ENCODE data around the gene ANKH.
"Not testable (repeated sequence)": the region's sequence is repeated elsewhere in the genome, so short reads cannot be mapped to it uniquely, and the experiment has no call there.

ANKH gene

GRCh38 chr5:14871214-14872069 is at the start of gene ANKH:
TSS of gene ANKH (minus strand) at chr5:14871778. CDS start at chr5:14871447, 331 bp downstream.
- H3K27ac ChIP-seq, result no peak within 1 kb of the TSS
- no peak within 1 kb of the TSS for H3K9ac ChIP-seq (ENCODE audit: insufficient read length)
- H3K4me3 ChIP-seq, result peak within 1 kb of the TSS; percentile 67
- no peaks in the 10 kb centered on the region for H3K9me3 ChIP-seq (ENCODE audit: low read depth, low read length)
- no peaks in the 10 kb centered on the region for H3K36me3 ChIP-seq (ENCODE audit: insufficient read depth, low read length)
- DNase-seq (ENCODE audit: low read depth, low spot score), result no peak
- TF ChIP-seq FOXP2 (optimal IDR thresholded peaks at IDR 0.05; ENCODE audit: control extremely low read depth, extremely low read length, insufficient read depth), result no peak
- no peak for TF ChIP-seq EZH2 (IDR thresholded peaks at IDR 0.05)
- no peak for TF ChIP-seq POLR2AphosphoS5 (IDR thresholded peaks at IDR 0.05; ENCODE audit: borderline replicate concordance, low read depth, low read length)

GRCh38 chr5:14920121-14920520 is 48.5 kb upstream of the ANKH start:
- Histone ChIP-seq H3K9ac (ENCODE audit: insufficient read length) (no peak overlapping the region), H3K9me3 (ENCODE audit: low read depth, low read length) (no peaks in the 10 kb centered on the region), H3K4me3 (no peak overlapping the region), H3K36me3 (ENCODE audit: insufficient read depth, low read length) (no peaks in the 10 kb centered on the region), H3K27ac (no peak overlapping the region)
- TF ChIP-seq POLR2AphosphoS5 (IDR thresholded peaks at IDR 0.05; ENCODE audit: borderline replicate concordance, low read depth, low read length), result no peak
- TF ChIP-seq FOXP2 (optimal IDR thresholded peaks at IDR 0.05; ENCODE audit: control extremely low read depth, extremely low read length, insufficient read depth), result no peak
- no peak for TF ChIP-seq EZH2 (IDR thresholded peaks at IDR 0.05)
- DNase-seq (ENCODE audit: low read depth, low spot score), result no peak

GRCh38 chr5:14919106-14919505 is 47.5 kb upstream of the ANKH start:
- H3K9me3 ChIP-seq (ENCODE audit: low read depth, low read length); H3K36me3 ChIP-seq (ENCODE audit: insufficient read depth, low read length); DNase-seq (ENCODE audit: low read depth, low spot score); H3K27ac ChIP-seq; H3K4me3 ChIP-seq; H3K9ac ChIP-seq (ENCODE audit: insufficient read length): not testable (repeated sequence)

- Histone ChIP-seq H3K9ac (ENCODE audit: insufficient read length) (no peak overlapping the region), H3K36me3 (ENCODE audit: insufficient read depth, low read length) (no peaks in the 10 kb centered on the region), H3K4me3 (no peak overlapping the region), H3K27ac (no peak overlapping the region), H3K9me3 (ENCODE audit: low read depth, low read length) (no peaks in the 10 kb centered on the region)
- no peak for DNase-seq (ENCODE audit: low read depth, low spot score)
- TF ChIP-seq EZH2 (IDR thresholded peaks at IDR 0.05) (no peak), FOXP2 (optimal IDR thresholded peaks at IDR 0.05; ENCODE audit: control extremely low read depth, extremely low read length, insufficient read depth) (no peak), POLR2AphosphoS5 (IDR thresholded peaks at IDR 0.05; ENCODE audit: borderline replicate concordance, low read depth, low read length) (no peak)
Observed at GRCh38 chr5:14917719-14918118, 46.1 kb upstream of the ANKH start.

GRCh38 chr5:14915291-14915952 is 43.8 kb upstream of the ANKH start:
- H3K27ac ChIP-seq, result no peak overlapping the region
- TF ChIP-seq POLR2AphosphoS5 (IDR thresholded peaks at IDR 0.05; ENCODE audit: borderline replicate concordance, low read depth, low read length) (no peak), EZH2 (IDR thresholded peaks at IDR 0.05) (no peak)
- no peak overlapping the region for H3K4me3 ChIP-seq
- DNase-seq (ENCODE audit: low read depth, low spot score), result no peak
- H3K9me3 ChIP-seq (ENCODE audit: low read depth, low read length), result no peaks in the 10 kb centered on the region
- H3K9ac ChIP-seq (ENCODE audit: insufficient read length), result no peak overlapping the region
- H3K36me3 ChIP-seq (ENCODE audit: insufficient read depth, low read length), result no peaks in the 10 kb centered on the region

GRCh38 chr5:14914623-14915260 is 43.2 kb upstream of the ANKH start:
- H3K9ac ChIP-seq (ENCODE audit: insufficient read length), result no peak overlapping the region
- no peak overlapping the region for H3K27ac ChIP-seq

GRCh38 chr5:14914193-14914592 is 42.6 kb upstream of the ANKH start:
- Histone ChIP-seq H3K4me3 (no peak overlapping the region), H3K9me3 (ENCODE audit: low read depth, low read length) (no peaks in the 10 kb centered on the region), H3K27ac (no peak overlapping the region), H3K36me3 (ENCODE audit: insufficient read depth, low read length) (no peaks in the 10 kb centered on the region), H3K9ac (ENCODE audit: insufficient read length) (no peak overlapping the region)
- DNase-seq (ENCODE audit: low read depth, low spot score), result no peak
- no peak for TF ChIP-seq FOXP2 (optimal IDR thresholded peaks at IDR 0.05; ENCODE audit: control extremely low read depth, extremely low read length, insufficient read depth)

More at GRCh38 chr5:14914623-14915260, 43.2 kb upstream of the ANKH start:
- no peak for TF ChIP-seq POLR2AphosphoS5 (IDR thresholded peaks at IDR 0.05; ENCODE audit: borderline replicate concordance, low read depth, low read length)
- no peak for TF ChIP-seq EZH2 (IDR thresholded peaks at IDR 0.05)
- no peak for TF ChIP-seq FOXP2 (optimal IDR thresholded peaks at IDR 0.05; ENCODE audit: control extremely low read depth, extremely low read length, insufficient read depth)
- H3K4me3 ChIP-seq, result no peak overlapping the region
- no peaks in the 10 kb centered on the region for H3K36me3 ChIP-seq (ENCODE audit: insufficient read depth, low read length)
- no peaks in the 10 kb centered on the region for H3K9me3 ChIP-seq (ENCODE audit: low read depth, low read length)
- no peak for DNase-seq (ENCODE audit: low read depth, low spot score)

GRCh38 chr5:14913096-14913495 is 41.5 kb upstream of the ANKH start:
- TF ChIP-seq FOXP2 (optimal IDR thresholded peaks at IDR 0.05; ENCODE audit: control extremely low read depth, extremely low read length, insufficient read depth), result no peak
- TF ChIP-seq POLR2AphosphoS5 (IDR thresholded peaks at IDR 0.05; ENCODE audit: borderline replicate concordance, low read depth, low read length), result no peak
- no peak for TF ChIP-seq EZH2 (IDR thresholded peaks at IDR 0.05)
- Histone ChIP-seq H3K27ac (no peak overlapping the region), H3K4me3 (no peak overlapping the region), H3K9me3 (ENCODE audit: low read depth, low read length) (no peaks in the 10 kb centered on the region), H3K9ac (ENCODE audit: insufficient read length) (no peak overlapping the region), H3K36me3 (ENCODE audit: insufficient read depth, low read length) (no peaks in the 10 kb centered on the region)
- no peak for DNase-seq (ENCODE audit: low read depth, low spot score)

Data from SK-N-MC (cell line).